Measurements from ENCODE around the gene GTF2E1. TPM values are rescaled to one million over a fixed set of nuclear protein-coding genes. Genes with fewer than 3 reads are reported as not detected.
"Not testable (repeated sequence)": the region's sequence is repeated elsewhere in the genome, so short reads cannot be mapped to it uniquely, and the experiment has no call there.

Gene GTF2E1
- total and polyA plus RNA-seq, 2 donors (not counting 1 experiment from before 2014, with no cell fraction given): 11.5 to 15.7 TPM

DNA sequence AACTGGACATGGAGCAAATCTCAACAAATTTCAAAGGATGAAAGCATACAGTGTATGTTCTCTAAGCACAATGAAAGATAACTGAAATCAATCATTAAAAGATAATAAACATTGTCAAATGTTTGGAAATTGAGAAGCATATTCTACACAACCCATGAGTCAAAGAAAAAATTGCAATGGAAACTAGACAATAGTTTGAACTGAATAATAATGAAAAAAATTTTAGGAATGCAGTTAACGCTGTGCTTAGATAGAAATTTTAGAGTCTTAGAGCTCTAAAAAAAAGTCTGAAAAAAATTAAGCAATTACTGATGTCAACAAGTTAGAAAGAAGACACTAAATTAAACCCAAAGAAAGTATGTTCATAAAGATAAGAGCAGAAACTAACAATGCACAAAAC, 15.8 kb upstream of the GTF2E1 start:
- H3K9ac ChIP-seq (ENCODE audit: insufficient read depth, low read length): no peak overlapping the region
- H3K4me2 ChIP-seq (ENCODE audit: extremely low read depth, insufficient read depth, low read length): no peak overlapping the region
- no peaks in the 10 kb centered on the region for H4K20me1 ChIP-seq (ENCODE audit: control insufficient read depth, extremely low read depth, insufficient read depth, low read length)
- no peak overlapping the region for H2AFZ ChIP-seq (ENCODE audit: low read length)
- no peak overlapping the region for H3K27ac ChIP-seq (ENCODE audit: insufficient read depth, low read length)
- H3K4me1 ChIP-seq (ENCODE audit: control insufficient read depth, extremely low read depth, insufficient read depth, low read length): no peaks in the 10 kb centered on the region
- no peaks in the 10 kb centered on the region for H3K79me2 ChIP-seq (ENCODE audit: control insufficient read depth, insufficient read depth, low read length)
- H3K27me3 ChIP-seq (ENCODE audit: control insufficient read depth, insufficient read depth, low read length): no peaks in the 10 kb centered on the region
- H3K36me3 ChIP-seq (ENCODE audit: control insufficient read depth, insufficient read depth, low read length): no peaks in the 10 kb centered on the region
- H3K9me3 ChIP-seq (ENCODE audit: control insufficient read depth, insufficient read depth, low read depth, low read length): no peaks in the 10 kb centered on the region
- DNase-seq (ENCODE audit: low read depth in 2 of 2): peak in 1 of 2 donors; percentile 25
- no peak for TF ChIP-seq CTCF (conservative IDR thresholded peaks at IDR 0.05 in 1 of 2, IDR thresholded peaks at IDR 0.05 in 1 of 2; ENCODE audit: low read depth in 1 of 2, low read length in 2 of 2)
- no peak for TF ChIP-seq EZH2 (IDR thresholded peaks at IDR 0.05; ENCODE audit: low read length, missing control alignments)
- H3K4me3 ChIP-seq (replicated peaks in 1 of 4; ENCODE audit: control extremely low read depth in 1 of 4, insufficient read depth in 1 of 4, low read depth in 3 of 4, low read length in 4 of 4): no peak overlapping the region

DNA sequence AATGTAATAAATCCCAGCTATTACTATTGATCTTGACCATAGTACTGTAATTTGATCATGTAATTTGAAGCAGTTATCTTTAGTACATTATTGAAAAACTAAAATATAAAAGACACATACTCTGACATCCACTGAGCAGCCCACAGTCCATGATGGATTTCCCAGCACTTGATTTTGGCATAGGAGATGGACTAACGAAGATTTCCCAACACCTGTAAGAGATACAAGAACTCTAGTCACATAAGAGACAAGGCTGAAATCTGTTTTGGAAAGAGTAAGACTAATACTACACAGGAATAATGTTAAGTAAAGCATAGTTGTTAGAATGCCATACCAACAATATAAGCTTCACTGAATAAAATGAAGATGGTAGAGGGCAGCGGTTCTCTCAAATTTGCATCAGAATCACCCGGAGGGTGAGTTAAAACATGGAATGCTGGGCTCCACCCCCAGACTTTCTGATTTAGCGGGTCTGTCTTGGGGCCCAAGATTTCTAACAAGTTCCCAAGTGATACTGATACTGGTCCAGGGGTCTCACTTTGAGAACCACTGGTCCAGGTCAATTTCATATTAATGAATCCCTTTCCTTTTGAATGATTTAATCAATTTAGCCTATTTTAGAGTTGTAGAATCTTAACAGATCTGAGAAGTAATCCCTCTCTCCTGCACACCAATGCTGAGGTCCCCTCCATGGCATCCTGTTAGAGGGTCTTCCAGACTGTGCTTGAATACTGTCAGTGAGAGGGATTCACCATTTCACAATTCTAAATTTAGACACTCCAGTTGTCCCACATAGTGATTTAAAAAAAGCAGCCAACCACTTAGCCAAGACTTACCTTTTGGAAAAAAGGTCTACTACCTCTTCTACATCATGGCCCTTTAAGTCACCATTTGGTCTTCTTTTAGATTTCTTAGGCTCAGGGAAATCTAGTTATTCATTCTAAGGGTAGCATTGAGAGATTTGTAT, 11.7 kb upstream of the GTF2E1 start:
- H3K79me2 ChIP-seq (ENCODE audit: control insufficient read depth, insufficient read depth, low read length): no peaks in the 10 kb centered on the region
- no peak overlapping the region for H3K4me3 ChIP-seq (replicated peaks in 1 of 4; ENCODE audit: control extremely low read depth in 1 of 4, insufficient read depth in 1 of 4, low read depth in 3 of 4, low read length in 4 of 4)
- no peak overlapping the region for H3K9ac ChIP-seq (ENCODE audit: insufficient read depth, low read length)
- no peaks in the 10 kb centered on the region for H3K9me3 ChIP-seq (ENCODE audit: control insufficient read depth, insufficient read depth, low read depth, low read length)
- H4K20me1 ChIP-seq (ENCODE audit: control insufficient read depth, extremely low read depth, insufficient read depth, low read length): no peaks in the 10 kb centered on the region
- H3K4me1 ChIP-seq (ENCODE audit: control insufficient read depth, extremely low read depth, insufficient read depth, low read length): no peaks in the 10 kb centered on the region
- no peaks in the 10 kb centered on the region for H3K27me3 ChIP-seq (ENCODE audit: control insufficient read depth, insufficient read depth, low read length)
- DNase-seq (ENCODE audit: low read depth in 2 of 2): no peak
- no peaks in the 10 kb centered on the region for H3K36me3 ChIP-seq (ENCODE audit: control insufficient read depth, insufficient read depth, low read length)
- no peak overlapping the region for H3K27ac ChIP-seq (ENCODE audit: insufficient read depth, low read length)
- TF ChIP-seq CTCF (conservative IDR thresholded peaks at IDR 0.05 in 1 of 2, IDR thresholded peaks at IDR 0.05 in 1 of 2; ENCODE audit: low read depth in 1 of 2, low read length in 2 of 2) (no peak), EZH2 (IDR thresholded peaks at IDR 0.05; ENCODE audit: low read length, missing control alignments) (no peak)
- H2AFZ ChIP-seq (ENCODE audit: low read length): no peak overlapping the region
- H3K4me2 ChIP-seq (ENCODE audit: extremely low read depth, insufficient read depth, low read length): no peak overlapping the region

DNA sequence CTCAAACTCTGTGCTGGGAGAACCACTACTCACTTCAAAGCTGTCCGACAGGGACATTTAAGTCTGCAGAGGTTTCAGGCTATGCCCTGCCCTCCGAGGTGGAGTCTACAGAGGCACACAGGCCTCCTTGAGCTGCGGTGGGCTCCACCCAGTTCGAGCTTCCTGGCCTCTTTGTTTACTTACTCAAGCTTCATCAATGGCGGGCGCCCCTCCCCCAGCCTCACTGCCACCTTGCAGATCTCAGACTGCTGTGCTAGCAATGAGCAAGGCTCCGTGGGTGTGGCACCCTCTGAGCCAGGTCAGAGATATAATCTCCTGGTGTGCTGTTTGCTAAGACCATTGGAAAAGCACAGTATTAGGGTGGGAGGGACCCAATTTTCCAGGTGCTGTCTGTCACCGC, 4.5 kb upstream of the GTF2E1 start:
- H3K4me1 ChIP-seq (ENCODE audit: control insufficient read depth, extremely low read depth, insufficient read depth, low read length); H4K20me1 ChIP-seq (ENCODE audit: control insufficient read depth, extremely low read depth, insufficient read depth, low read length); H3K27ac ChIP-seq (ENCODE audit: insufficient read depth, low read length); H2AFZ ChIP-seq (ENCODE audit: low read length); H3K79me2 ChIP-seq (ENCODE audit: control insufficient read depth, insufficient read depth, low read length); H3K4me2 ChIP-seq (ENCODE audit: extremely low read depth, insufficient read depth, low read length); H3K9ac ChIP-seq (ENCODE audit: insufficient read depth, low read length); H3K27me3 ChIP-seq (ENCODE audit: control insufficient read depth, insufficient read depth, low read length); DNase-seq (ENCODE audit: low read depth in 2 of 2); H3K36me3 ChIP-seq (ENCODE audit: control insufficient read depth, insufficient read depth, low read length); H3K4me3 ChIP-seq (replicated peaks in 1 of 4; ENCODE audit: control extremely low read depth in 1 of 4, insufficient read depth in 1 of 4, low read depth in 3 of 4, low read length in 4 of 4); H3K9me3 ChIP-seq (ENCODE audit: control insufficient read depth, insufficient read depth, low read depth, low read length): not testable (repeated sequence)

Data from fibroblast of lung (primary cell).